ENCODE measurements around the gene NTM.

The NTM gene

GRCh38 chr11:131865860-131866259 lies 495.4 kb downstream of the NTM start:
- no peaks in the 10 kb centered on the region for H3K4me1 ChIP-seq (ENCODE audit: control insufficient read depth, insufficient read depth, low read length)
- ChIA-PET CTCF (interaction anchor here (0.6 to 1.3 kb wide), 5 partner anchors 15 to 1340 kb away, joined by 3 to 4 read pairs (median 3); no protein-coding TSS in a partner anchor), POLR2A (no interaction called here)

GRCh38 chr11:131866535-131867400 lies 496.4 kb downstream of the NTM start:
- TF ChIP-seq ZNF248 (tag by site-specific recombination; IDR thresholded peaks at IDR 0.05) (no peak), ZNF239 (tag by site-specific recombination; IDR thresholded peaks at IDR 0.05) (no peak), ZBTB48 (tag by site-specific recombination; IDR thresholded peaks at IDR 0.05) (no peak), ZNF324 (tag by site-specific recombination; IDR thresholded peaks at IDR 0.05) (no peak), KLF17 (tag by site-specific recombination; IDR thresholded peaks at IDR 0.05) (no peak), ZBTB20 (tag by site-specific recombination; IDR thresholded peaks at IDR 0.05) (no peak), ZNF423 (tag by site-specific recombination; IDR thresholded peaks at IDR 0.05) (no peak), ZNF433 (tag by site-specific recombination; IDR thresholded peaks at IDR 0.05; ENCODE audit: low read depth) (no peak)
- TF ChIP-seq, protein P1, sequence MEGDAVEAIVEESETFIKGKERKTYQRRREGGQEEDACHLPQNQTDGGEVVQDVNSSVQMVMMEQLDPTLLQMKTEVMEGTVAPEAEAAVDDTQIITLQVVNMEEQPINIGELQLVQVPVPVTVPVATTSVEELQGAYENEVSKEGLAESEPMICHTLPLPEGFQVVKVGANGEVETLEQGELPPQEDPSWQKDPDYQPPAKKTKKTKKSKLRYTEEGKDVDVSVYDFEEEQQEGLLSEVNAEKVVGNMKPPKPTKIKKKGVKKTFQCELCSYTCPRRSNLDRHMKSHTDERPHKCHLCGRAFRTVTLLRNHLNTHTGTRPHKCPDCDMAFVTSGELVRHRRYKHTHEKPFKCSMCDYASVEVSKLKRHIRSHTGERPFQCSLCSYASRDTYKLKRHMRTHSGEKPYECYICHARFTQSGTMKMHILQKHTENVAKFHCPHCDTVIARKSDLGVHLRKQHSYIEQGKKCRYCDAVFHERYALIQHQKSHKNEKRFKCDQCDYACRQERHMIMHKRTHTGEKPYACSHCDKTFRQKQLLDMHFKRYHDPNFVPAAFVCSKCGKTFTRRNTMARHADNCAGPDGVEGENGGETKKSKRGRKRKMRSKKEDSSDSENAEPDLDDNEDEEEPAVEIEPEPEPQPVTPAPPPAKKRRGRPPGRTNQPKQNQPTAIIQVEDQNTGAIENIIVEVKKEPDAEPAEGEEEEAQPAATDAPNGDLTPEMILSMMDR (tag by site-specific recombination; IDR thresholded peaks at IDR 0.05): no peak
- H3K4me3 ChIP-seq (ENCODE audit: low read depth, low read length): no peak overlapping the region
- H3K36me3 ChIP-seq (ENCODE audit: control insufficient read depth in 2 of 2, insufficient read depth in 1 of 2, low read length in 2 of 2): no peaks in the 10 kb centered on the region
- H3K9me3 ChIP-seq (ENCODE audit: control insufficient read depth, insufficient read depth, low read depth, low read length): no peaks in the 10 kb centered on the region
- POLR2A ChIA-PET: no interaction called here
- no peak overlapping the region for H3K27ac ChIP-seq (ENCODE audit: extremely low read depth, low read depth, low read length)
- CTCF ChIA-PET: interaction anchor here (0.6 to 3.0 kb wide), 9 partner anchors 16 to 1340 kb away, joined by 3 to 33 read pairs (median 3); no protein-coding TSS in a partner anchor
- no peaks in the 10 kb centered on the region; the same call in 1 of the 2 replicates for H3K4me1 ChIP-seq (ENCODE audit: control insufficient read depth, insufficient read depth, low read length)

More at GRCh38 chr11:131865860-131866259, 495.4 kb downstream of the NTM start:
- Histone ChIP-seq H3K4me3 (ENCODE audit: low read depth, low read length) (no peak overlapping the region), H3K9me3 (ENCODE audit: control insufficient read depth, insufficient read depth, low read depth, low read length) (no peaks in the 10 kb centered on the region), H3K36me3 (ENCODE audit: control insufficient read depth in 2 of 2, insufficient read depth in 1 of 2, low read length in 2 of 2) (no peaks in the 10 kb centered on the region), H3K27ac (ENCODE audit: extremely low read depth, low read depth, low read length) (no peak overlapping the region)
- no peak for TF ChIP-seq ZXDB (tag by site-specific recombination; IDR thresholded peaks at IDR 0.05)
- no peak for TF ChIP-seq ZNF121 (tag by site-specific recombination; IDR thresholded peaks at IDR 0.05)
- TF ChIP-seq ZNF214 (tag by site-specific recombination; IDR thresholded peaks at IDR 0.05; ENCODE audit: borderline replicate concordance): no peak
- TF ChIP-seq ZNF529 (tag by site-specific recombination; IDR thresholded peaks at IDR 0.05; ENCODE audit: insufficient replicate concordance): no peak
- no peak for TF ChIP-seq FEZF1 (tag by site-specific recombination; IDR thresholded peaks at IDR 0.05)
- no peak for TF ChIP-seq ZNF777 (tag by site-specific recombination; IDR thresholded peaks at IDR 0.05; ENCODE audit: borderline replicate concordance)
- TF ChIP-seq, protein P2, sequence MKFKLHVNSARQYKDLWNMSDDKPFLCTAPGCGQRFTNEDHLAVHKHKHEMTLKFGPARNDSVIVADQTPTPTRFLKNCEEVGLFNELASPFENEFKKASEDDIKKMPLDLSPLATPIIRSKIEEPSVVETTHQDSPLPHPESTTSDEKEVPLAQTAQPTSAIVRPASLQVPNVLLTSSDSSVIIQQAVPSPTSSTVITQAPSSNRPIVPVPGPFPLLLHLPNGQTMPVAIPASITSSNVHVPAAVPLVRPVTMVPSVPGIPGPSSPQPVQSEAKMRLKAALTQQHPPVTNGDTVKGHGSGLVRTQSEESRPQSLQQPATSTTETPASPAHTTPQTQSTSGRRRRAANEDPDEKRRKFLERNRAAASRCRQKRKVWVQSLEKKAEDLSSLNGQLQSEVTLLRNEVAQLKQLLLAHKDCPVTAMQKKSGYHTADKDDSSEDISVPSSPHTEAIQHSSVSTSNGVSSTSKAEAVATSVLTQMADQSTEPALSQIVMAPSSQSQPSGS (tag by site-specific recombination; IDR thresholded peaks at IDR 0.05; ENCODE audit: low read depth): no peak
- no peak for TF ChIP-seq ZSCAN23 (tag by site-specific recombination; IDR thresholded peaks at IDR 0.05)
- TF ChIP-seq, protein P3, sequence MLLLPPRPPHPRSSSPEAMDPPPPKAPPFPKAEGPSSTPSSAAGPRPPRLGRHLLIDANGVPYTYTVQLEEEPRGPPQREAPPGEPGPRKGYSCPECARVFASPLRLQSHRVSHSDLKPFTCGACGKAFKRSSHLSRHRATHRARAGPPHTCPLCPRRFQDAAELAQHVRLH (tag by site-specific recombination; IDR thresholded peaks at IDR 0.05): no peak
- no peak for TF ChIP-seq TRIM28 (IDR thresholded peaks at IDR 0.05; ENCODE audit: borderline replicate concordance, low read length)
- TF ChIP-seq ZBTB48 (tag by site-specific recombination; IDR thresholded peaks at IDR 0.05): no peak
- TF ChIP-seq ZNF645 (tag by site-specific recombination; IDR thresholded peaks at IDR 0.05): no peak
- TF ChIP-seq ZNF600 (tag by site-specific recombination; IDR thresholded peaks at IDR 0.05): no peak

All from HEK293 (cell line).